OCI-LY3 (cell line): ENCODE data around the gene MTX3.

Experiments used
- EZH2phosphoT487 ChIP-seq: fragments of 200-600 bp; shearing (Covaris generic); IDR thresholded peaks from 2 replicates; pipeline ENCODE4 v1.6.1; 2018; ENCODE audit warnings: antibody characterized with exemption, mixed run types, low read depth
- TF ChIP-seq, protein P1 (sequence below): fragments of 200-600, 300-600 bp; sonication (generic); IDR thresholded peaks from 2 replicates; pipeline ENCODE4 v1.5.1; 2014; ENCODE audit warnings: antibody characterized with exemption, low read length, low read depth

DNA sequence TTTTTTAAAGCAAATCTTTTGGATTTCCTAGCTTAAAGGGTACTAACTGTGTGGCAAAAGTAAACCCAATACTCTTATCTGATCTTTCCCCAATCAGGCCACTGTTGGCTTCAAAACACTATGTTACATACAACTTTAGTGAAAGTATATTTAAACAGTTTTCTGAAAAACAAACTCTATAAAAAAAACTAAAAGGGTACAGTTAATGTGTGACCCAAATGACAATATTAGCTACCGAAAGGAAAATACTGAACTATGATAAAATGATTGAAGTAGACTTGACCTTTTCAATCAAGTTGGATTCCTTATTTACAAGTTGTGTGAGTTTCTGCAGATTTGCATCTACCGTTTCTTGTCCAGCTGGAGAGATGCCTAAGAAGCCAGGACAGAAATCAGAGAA, 5.8 kb downstream of the MTX3 start:
- TF ChIP-seq, protein P1, sequence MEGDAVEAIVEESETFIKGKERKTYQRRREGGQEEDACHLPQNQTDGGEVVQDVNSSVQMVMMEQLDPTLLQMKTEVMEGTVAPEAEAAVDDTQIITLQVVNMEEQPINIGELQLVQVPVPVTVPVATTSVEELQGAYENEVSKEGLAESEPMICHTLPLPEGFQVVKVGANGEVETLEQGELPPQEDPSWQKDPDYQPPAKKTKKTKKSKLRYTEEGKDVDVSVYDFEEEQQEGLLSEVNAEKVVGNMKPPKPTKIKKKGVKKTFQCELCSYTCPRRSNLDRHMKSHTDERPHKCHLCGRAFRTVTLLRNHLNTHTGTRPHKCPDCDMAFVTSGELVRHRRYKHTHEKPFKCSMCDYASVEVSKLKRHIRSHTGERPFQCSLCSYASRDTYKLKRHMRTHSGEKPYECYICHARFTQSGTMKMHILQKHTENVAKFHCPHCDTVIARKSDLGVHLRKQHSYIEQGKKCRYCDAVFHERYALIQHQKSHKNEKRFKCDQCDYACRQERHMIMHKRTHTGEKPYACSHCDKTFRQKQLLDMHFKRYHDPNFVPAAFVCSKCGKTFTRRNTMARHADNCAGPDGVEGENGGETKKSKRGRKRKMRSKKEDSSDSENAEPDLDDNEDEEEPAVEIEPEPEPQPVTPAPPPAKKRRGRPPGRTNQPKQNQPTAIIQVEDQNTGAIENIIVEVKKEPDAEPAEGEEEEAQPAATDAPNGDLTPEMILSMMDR, result no peak
- TF ChIP-seq EZH2phosphoT487, result no peak
